ENCODE data around the gene SNCB.

The SNCB gene

GRCh38 chr5:176574297-176574591 lies 56.1 kb downstream of the SNCB start:
- no peak for DNase-seq (ENCODE audit: low read depth)

- DNase-seq (ENCODE audit: low read depth) = peak; percentile 65
Observed at GRCh38 chr5:176573564-176574296, 56.6 kb downstream of the SNCB start.

All from stimulated activated CD4-positive, alpha-beta T cell treated with anti-CD3 and anti-CD28 coated beads, Interleukin-2, amount 100 ng/mL, for 4 hours (primary cell).